Spleen (tissue), 11 donors: ENCODE results near the gene NSFL1C. TPM values are rescaled to one million over a fixed set of nuclear protein-coding genes. Genes with fewer than 3 reads are reported as not detected.

ENCODE experiments used
- DNase-seq: peaks from one replicate; pipeline ENCODE4 v3.0.0-alpha.2; 2020
- H3K27ac ChIP-seq, 8 donors: fragments of 200-600 bp; sonication (generic) in 7 of 8; 1 replicate in 4 of 8; 2 replicates in 4 of 8; pipeline versions ENCODE4 v1.5.0 to v1.8.0; 2016 to 2021; ENCODE audit warnings: inconsistent platforms in 4 of 8, mild to moderate bottlenecking in 4 of 8, moderate library complexity in 1 of 8
- H3K27me3 ChIP-seq, 7 donors: fragments of 200-600 bp; sonication (generic) in 6 of 7; replicated peaks in 1 of 7; 1 replicate in 4 of 7; 2 replicates in 3 of 7; pipeline versions ENCODE4 v1.5.0 to v1.8.0; 2016 to 2021; ENCODE audit warnings: inconsistent platforms in 3 of 7, mild to moderate bottlenecking in 1 of 7
- H3K36me3 ChIP-seq, 6 donors: fragments of 200-600 bp; sonication (generic) in 5 of 6; 1 replicate in 4 of 6; 2 replicates in 2 of 6; pipeline versions ENCODE4 v1.5.0 to v1.8.0; 2016 to 2021; ENCODE audit warnings: inconsistent platforms in 2 of 6
- H3K4me1 ChIP-seq, 6 donors: fragments of 200-600 bp; sonication (generic) in 5 of 6; 1 replicate in 3 of 6; 2 replicates in 3 of 6; pipeline versions ENCODE4 v1.5.0 to v1.8.0; 2016 to 2021; ENCODE audit warnings: inconsistent platforms in 3 of 6
- H3K4me3 ChIP-seq, 8 donors: fragments of 200-600 bp; sonication (generic) in 7 of 8; 1 replicate in 4 of 8; 2 replicates in 4 of 8; pipeline versions ENCODE4 v1.5.0 to v1.8.0; 2016 to 2021; ENCODE audit warnings: inconsistent platforms in 4 of 8, mild to moderate bottlenecking in 4 of 8, moderate library complexity in 2 of 8
- H3K9me3 ChIP-seq, 8 donors: fragments of 200-600 bp; sonication (generic) in 7 of 8; 1 replicate in 4 of 8; 2 replicates in 4 of 8; pipeline versions ENCODE4 v1.5.0 to v1.8.0; 2016 to 2021; ENCODE audit warnings: inconsistent platforms in 4 of 8
- CTCF ChIP-seq, 11 experiments: fragments of 200-600 bp in 7 of 11; fragments of 450-650 bp in 4 of 11; sonication (generic) in 4 of 11; IDR thresholded peaks in 8 of 11; conservative IDR thresholded peaks in 3 of 11; 1 replicate in 7 of 11; 2 replicates in 4 of 11; pipeline versions ENCODE4 v1.4.0 to v1.8.0; 2016 to 2021; ENCODE audit warnings: antibody characterized with exemption in 11 of 11, inconsistent platforms in 4 of 11, mild to moderate bottlenecking in 1 of 11
- POLR2A ChIP-seq, 3 donors: fragments of 450-650 bp; IDR thresholded peaks; one replicate each; pipeline ENCODE4 v1.5.1; 2017; ENCODE audit warnings: antibody characterized with exemption in 3 of 3, mild to moderate bottlenecking in 1 of 3
- POLR2AphosphoS5 ChIP-seq, 3 donors: sonication (generic); formaldehyde crosslinking; IDR thresholded peaks; one replicate each; pipeline ENCODE4 v1.5.1; 2017; ENCODE audit warnings: antibody characterized with exemption in 3 of 3
- WGBS, 5 donors: extraction: QIAGEN DNeasy Blood & Tissue Kit in 3 of 5; methylation state at CpG; one replicate each; pipeline versions ENCODE4 v1.1.5 to v1.1.7; 2013 to 2018; 5-methylcytosine and 5-hydroxymethylcytosine counted together
- intact Hi-C: fragments of 100-400 bp; cut with DNase I; formaldehyde crosslinking; loops from one replicate; pipeline ENCODE4 v1.15.0; 2023; ENCODE audit warnings: low total_unique reads
- polyA plus RNA-seq, 3 donors: library from polyadenylated mRNA; stranded (reverse); fragments of 200-250 nt; gene quantifications; one replicate each; pipeline ENCODE4 v1.2.1, GENCODE V29; 2013
- total RNA-seq, 7 donors: library from RNA; depleted of rRNA in 3 of 7; stranded (reverse); fragments of >200 nt in 3 of 7; fragmentation: NEBNext Ultra II Directional in 4 of 7; extraction: Animal tissue kit (Norgen Biotek cat#: 25700) in 4 of 7; gene quantifications; one replicate each; pipeline versions ENCODE4 v1.1.0 to v1.2.1, GENCODE V29; 2016 to 2021
- donor health status: healthy with polysubstance abuse.
- donor health status: DM: no; HTN: no; CAD: no; lungs with moderate emphysema.
- donor health status: DM: no; HTN: no; CAD: no.
- donor health status: Bipolar disorder and iron deficiency.
- donor health status: healthy.
- donor health status: DM: no; HTN: no; CAD: no.
- donor health status: DM: yes; HTN: yes; CAD: no.

The NSFL1C gene
- total and polyA plus RNA-seq, 10 donors, result 37.1 to 88.5 (median 66.3) TPM

GRCh38 chr20:1396702-1397101 lies 69.9 kb downstream of the NSFL1C start:
- 62 to 79% (median 72%) methylated on average over 4 of the region's 4 CpGs for WGBS, 5 donors
- Histone ChIP-seq H3K27me3 (no peaks in the 10 kb centered on the region), H3K27ac (no peak overlapping the region), H3K36me3 (no peaks in the 10 kb centered on the region), H3K4me1 (peaks cover 10 to 60% (median 39%) of the 10 kb centered on the region in 6 donors), H3K9me3 (no peaks in the 10 kb centered on the region), H3K4me3 (no peak overlapping the region)
- DNase-seq, result no peak
- intact Hi-C loops, result no loop called here
- no peak for TF ChIP-seq POLR2A (IDR thresholded peaks at IDR 0.05)
- no peak for TF ChIP-seq CTCF (IDR thresholded peaks at IDR 0.05 in 8 of 11, conservative IDR thresholded peaks at IDR 0.05 in 3 of 11)
- TF ChIP-seq POLR2AphosphoS5 (IDR thresholded peaks at IDR 0.05), result no peak

GRCh38 chr20:1396264-1396663 lies 70.4 kb downstream of the NSFL1C start:
- no peak for TF ChIP-seq POLR2A (IDR thresholded peaks at IDR 0.05)
- TF ChIP-seq CTCF (IDR thresholded peaks at IDR 0.05 in 8 of 11, conservative IDR thresholded peaks at IDR 0.05 in 3 of 11), result no peak
- peaks cover 11 to 65% (median 43%) of the 10 kb centered on the region in 6 donors for H3K4me1 ChIP-seq
- no peaks in the 10 kb centered on the region for H3K27me3 ChIP-seq
- no peaks in the 10 kb centered on the region for H3K36me3 ChIP-seq
- H3K4me3 ChIP-seq, result no peak overlapping the region
- no peak overlapping the region for H3K27ac ChIP-seq
- no peaks in the 10 kb centered on the region for H3K9me3 ChIP-seq
- no peak for DNase-seq
- 63 to 80% (median 77%) methylated on average over 1 of the region's 1 CpG for WGBS, 5 donors
- intact Hi-C loops, result no loop called here

GRCh38 chr20:1394686-1395085 lies 72.0 kb downstream of the NSFL1C start:
- WGBS, 5 donors, result 49 to 57% (median 51%) methylated on average over 2 of the region's 2 CpGs
- Histone ChIP-seq H3K27me3 (no peaks in the 10 kb centered on the region), H3K27ac (peak overlapping the region in 4 of 8 donors; percentile 94 to 97 (median 96)), H3K36me3 (peaks cover 0 to 10% (median 0%) of the 10 kb centered on the region in 6 donors), H3K4me3 (no peak overlapping the region), H3K4me1 (peaks cover 24 to 80% (median 58%) of the 10 kb centered on the region in 6 donors), H3K9me3 (no peaks in the 10 kb centered on the region)
- DNase-seq, result no peak
- intact Hi-C loops, result loop anchor here (5.0 kb wide), 2 partner anchors 67 to 82 kb away; partner anchors contain the start of gene SDCBP2
- TF ChIP-seq CTCF (IDR thresholded peaks at IDR 0.05 in 8 of 11, conservative IDR thresholded peaks at IDR 0.05 in 3 of 11) (no peak), POLR2A (IDR thresholded peaks at IDR 0.05) (no peak), POLR2AphosphoS5 (IDR thresholded peaks at IDR 0.05) (no peak)

- Histone ChIP-seq H3K4me1 (peaks cover 36 to 92% (median 70%) of the 10 kb centered on the region in 6 donors), H3K36me3 (peaks cover 0 to 12% (median 0%) of the 10 kb centered on the region in 6 donors), H3K27ac (peak overlapping the region; percentile 64 to 97 (median 92)), H3K9me3 (no peaks in the 10 kb centered on the region), H3K27me3 (no peaks in the 10 kb centered on the region), H3K4me3 (peak overlapping the region; percentile 71 to 99 (median 94))
- WGBS, 5 donors, result 38 to 48% (median 45%) methylated on average over 7 of the region's 7 CpGs
- no peak for TF ChIP-seq POLR2AphosphoS5 (IDR thresholded peaks at IDR 0.05)
- TF ChIP-seq POLR2A (IDR thresholded peaks at IDR 0.05), result no peak
- TF ChIP-seq CTCF (IDR thresholded peaks at IDR 0.05 in 8 of 11, conservative IDR thresholded peaks at IDR 0.05 in 3 of 11), result no peak
- intact Hi-C loops, result loop anchor here (5.0 kb wide), 2 partner anchors 66 to 81 kb away; partner anchors contain the start of gene SDCBP2
- no peak for DNase-seq
Measured at GRCh38 chr20:1393507-1393882, 73.2 kb downstream of the NSFL1C start.
